ENCODE measurements around the gene KCNJ10.

KCNJ10 gene

GRCh38 chr1:160097151-160097910, 27.4 kb upstream of the KCNJ10 start:
- Histone ChIP-seq H3K36me3 (ENCODE audit: control insufficient read depth, insufficient read depth, low read length) (peaks cover 9% of the 10 kb centered on the region), H3K9ac (ENCODE audit: low read length) (peak overlapping the region; percentile 83), H3K27me3 (ENCODE audit: control insufficient read depth, insufficient read depth, low read length) (no peaks in the 10 kb centered on the region), H3K4me1 (ENCODE audit: control insufficient read depth, insufficient read depth, low read length) (peaks cover 24% of the 10 kb centered on the region), H3K27ac (ENCODE audit: low read depth, low read length) (no peak overlapping the region), H3K4me3 (ENCODE audit: low read length) (peak overlapping the region; percentile 79)

GRCh38 chr1:160096274-160097116, 26.5 kb upstream of the KCNJ10 start:
- H3K27me3 ChIP-seq (ENCODE audit: control insufficient read depth, insufficient read depth, low read length), result no peaks in the 10 kb centered on the region
- no peak overlapping the region for H3K9ac ChIP-seq (ENCODE audit: low read length)
- peak overlapping the region; percentile 79 for H3K4me3 ChIP-seq (ENCODE audit: low read length)
- H3K4me1 ChIP-seq (ENCODE audit: control insufficient read depth, insufficient read depth, low read length), result peaks cover 16% of the 10 kb centered on the region
- H3K36me3 ChIP-seq (ENCODE audit: control insufficient read depth, insufficient read depth, low read length), result peaks cover 14% of the 10 kb centered on the region
- no peak overlapping the region for H3K27ac ChIP-seq (ENCODE audit: low read depth, low read length)

DNA sequence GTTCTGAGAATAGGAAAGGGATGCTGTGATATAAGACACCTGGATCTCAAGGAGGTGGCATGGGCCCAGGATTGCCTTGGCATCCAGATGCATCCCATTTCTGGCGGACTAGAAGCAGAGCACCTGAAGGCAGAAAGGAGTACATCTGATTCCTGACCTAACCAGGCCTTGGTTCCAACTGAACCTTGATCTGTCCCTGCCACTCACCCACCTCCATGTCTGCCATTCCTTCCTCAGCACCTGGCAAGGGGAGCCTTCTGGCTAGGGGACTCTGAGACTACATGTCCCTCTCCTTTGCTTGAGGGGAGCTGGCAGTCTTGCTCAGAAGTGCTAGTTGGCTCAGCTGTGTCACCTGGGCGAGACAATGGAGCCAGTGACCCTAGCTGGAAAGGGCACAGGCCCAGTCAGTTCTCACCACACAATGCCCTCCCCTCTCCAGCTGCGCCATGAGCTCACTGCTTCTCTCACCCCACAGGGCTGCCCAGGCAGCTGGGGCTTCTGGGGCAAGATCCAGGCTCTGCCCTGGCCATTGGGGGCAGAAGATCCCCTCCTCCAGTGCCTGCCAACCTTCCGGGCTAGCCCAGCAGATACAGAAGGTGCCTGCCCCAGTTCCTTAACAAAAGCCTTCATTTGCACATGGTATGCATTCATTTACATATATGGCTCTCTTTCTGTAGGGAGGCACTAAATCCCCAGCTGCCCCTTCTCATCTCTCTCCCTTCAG, 25.6 kb upstream of the KCNJ10 start:
- Histone ChIP-seq H3K27me3 (ENCODE audit: control insufficient read depth, insufficient read depth, low read length) (no peaks in the 10 kb centered on the region), H3K4me1 (ENCODE audit: control insufficient read depth, insufficient read depth, low read length) (peaks cover 11% of the 10 kb centered on the region), H3K36me3 (ENCODE audit: control insufficient read depth, insufficient read depth, low read length) (peaks cover 14% of the 10 kb centered on the region), H3K4me3 (ENCODE audit: low read length) (no peak overlapping the region), H3K9ac (ENCODE audit: low read length) (no peak overlapping the region), H3K27ac (ENCODE audit: low read depth, low read length) (no peak overlapping the region)

- no peak overlapping the region for H3K27ac ChIP-seq (ENCODE audit: low read depth, low read length)
- H3K27me3 ChIP-seq (ENCODE audit: control insufficient read depth, insufficient read depth, low read length), result no peaks in the 10 kb centered on the region
- H3K9ac ChIP-seq (ENCODE audit: low read length), result no peak overlapping the region
- H3K4me1 ChIP-seq (ENCODE audit: control insufficient read depth, insufficient read depth, low read length), result peaks cover 11% of the 10 kb centered on the region
- H3K4me3 ChIP-seq (ENCODE audit: low read length), result no peak overlapping the region
- peaks cover 19% of the 10 kb centered on the region for H3K36me3 ChIP-seq (ENCODE audit: control insufficient read depth, insufficient read depth, low read length)
These were observed 24.8 kb upstream of the KCNJ10 start for GRCh38 chr1:160094806-160095205.

GRCh38 chr1:160094291-160094625, 24.3 kb upstream of the KCNJ10 start:
- Histone ChIP-seq H3K4me1 (ENCODE audit: control insufficient read depth, insufficient read depth, low read length) (peaks cover 7% of the 10 kb centered on the region), H3K4me3 (ENCODE audit: low read length) (no peak overlapping the region), H3K27me3 (ENCODE audit: control insufficient read depth, insufficient read depth, low read length) (no peaks in the 10 kb centered on the region), H3K27ac (ENCODE audit: low read depth, low read length) (no peak overlapping the region), H3K9ac (ENCODE audit: low read length) (no peak overlapping the region), H3K36me3 (ENCODE audit: control insufficient read depth, insufficient read depth, low read length) (peaks cover 23% of the 10 kb centered on the region)

DNA sequence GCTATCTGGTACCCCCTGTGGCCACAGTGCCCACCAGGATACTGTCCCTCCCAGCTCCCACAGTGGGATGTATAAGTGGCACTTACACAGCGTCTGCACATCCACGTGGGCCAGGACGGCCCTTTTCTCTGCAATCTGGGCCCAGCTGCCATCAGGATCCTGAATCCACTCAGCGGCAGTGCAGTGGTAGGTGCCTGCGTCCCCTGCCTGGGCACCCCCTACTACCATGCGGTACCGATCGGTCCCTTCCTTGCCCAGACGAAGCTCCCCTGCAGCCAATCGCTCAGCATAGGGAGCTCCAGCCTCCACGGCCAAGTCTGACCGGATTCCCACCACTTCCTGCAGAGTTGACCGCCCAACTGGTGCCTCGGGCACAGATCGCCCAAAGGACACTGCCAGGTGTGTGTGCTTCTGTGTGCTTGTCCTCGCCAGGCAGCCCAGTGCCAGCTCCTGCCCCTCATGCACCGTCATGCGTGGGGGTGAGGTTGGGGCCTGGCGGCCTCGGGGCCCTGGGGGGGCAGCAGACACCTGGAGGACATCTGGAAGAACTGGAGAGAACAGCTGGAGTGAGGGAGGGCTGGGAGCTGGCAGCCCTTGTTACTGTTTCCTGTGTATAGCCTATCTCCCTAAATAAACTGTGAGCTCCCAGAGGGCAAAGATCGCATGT, 23.8 kb upstream of the KCNJ10 start:
- H3K27ac ChIP-seq (ENCODE audit: low read depth, low read length), result no peak overlapping the region
- no peak overlapping the region for H3K4me3 ChIP-seq (ENCODE audit: low read length)
- no peak overlapping the region for H3K9ac ChIP-seq (ENCODE audit: low read length)
- no peaks in the 10 kb centered on the region for H3K27me3 ChIP-seq (ENCODE audit: control insufficient read depth, insufficient read depth, low read length)
- peaks cover 5% of the 10 kb centered on the region for H3K4me1 ChIP-seq (ENCODE audit: control insufficient read depth, insufficient read depth, low read length)
- peaks cover 23% of the 10 kb centered on the region for H3K36me3 ChIP-seq (ENCODE audit: control insufficient read depth, insufficient read depth, low read length)

- Histone ChIP-seq H3K4me3 (ENCODE audit: low read length) (no peak overlapping the region), H3K4me1 (ENCODE audit: control insufficient read depth, insufficient read depth, low read length) (peaks cover 5% of the 10 kb centered on the region), H3K27me3 (ENCODE audit: control insufficient read depth, insufficient read depth, low read length) (no peaks in the 10 kb centered on the region), H3K36me3 (ENCODE audit: control insufficient read depth, insufficient read depth, low read length) (peaks cover 23% of the 10 kb centered on the region), H3K9ac (ENCODE audit: low read length) (no peak overlapping the region), H3K27ac (ENCODE audit: low read depth, low read length) (no peak overlapping the region)
These were observed 23.1 kb upstream of the KCNJ10 start for GRCh38 chr1:160093069-160093395.

DNA sequence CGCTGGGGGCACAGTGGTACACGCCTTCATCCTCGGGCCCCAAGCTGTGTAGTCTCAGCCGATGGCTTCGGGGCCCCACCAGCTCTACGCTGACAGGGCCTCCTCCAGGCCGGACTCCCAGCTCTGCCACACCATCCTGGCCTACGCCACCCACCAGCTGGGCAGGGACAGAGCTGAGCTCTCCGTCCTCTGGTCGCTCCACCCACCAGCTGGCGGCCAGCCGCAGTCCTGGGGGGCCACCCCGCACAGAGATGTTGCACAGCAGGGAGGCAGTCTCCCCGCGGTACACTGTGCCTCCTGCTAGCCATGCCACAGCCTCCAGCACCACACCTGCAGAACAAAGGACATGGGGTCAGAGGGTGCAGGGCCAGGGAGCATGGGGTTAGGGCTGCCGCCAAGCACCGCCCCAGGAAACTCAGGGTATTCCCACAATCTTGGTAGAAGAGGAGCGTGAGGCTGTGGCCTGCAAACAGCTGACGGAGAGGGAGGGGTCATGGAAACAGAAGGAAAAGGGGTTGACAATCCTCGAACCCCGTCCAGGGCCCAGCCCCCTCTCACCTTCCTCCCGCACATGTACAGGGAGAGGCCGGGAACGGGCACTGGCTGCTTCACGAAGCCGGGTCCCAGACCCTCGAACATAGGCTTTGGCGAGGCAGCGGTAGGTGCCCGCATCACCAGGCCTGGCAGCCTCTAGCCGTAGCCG, 22.6 kb upstream of the KCNJ10 start:
- H3K9ac ChIP-seq (ENCODE audit: low read length), result no peak overlapping the region
- no peak overlapping the region for H3K4me3 ChIP-seq (ENCODE audit: low read length)
- H3K27ac ChIP-seq (ENCODE audit: low read depth, low read length), result no peak overlapping the region
- H3K4me1 ChIP-seq (ENCODE audit: control insufficient read depth, insufficient read depth, low read length), result peaks cover 3% of the 10 kb centered on the region
- peaks cover 23% of the 10 kb centered on the region for H3K36me3 ChIP-seq (ENCODE audit: control insufficient read depth, insufficient read depth, low read length)
- H3K27me3 ChIP-seq (ENCODE audit: control insufficient read depth, insufficient read depth, low read length), result no peaks in the 10 kb centered on the region

- Histone ChIP-seq H3K27ac (ENCODE audit: low read depth, low read length) (no peak overlapping the region), H3K4me3 (ENCODE audit: low read length) (no peak overlapping the region), H3K4me1 (ENCODE audit: control insufficient read depth, insufficient read depth, low read length) (no peaks in the 10 kb centered on the region), H3K9ac (ENCODE audit: low read length) (no peak overlapping the region), H3K36me3 (ENCODE audit: control insufficient read depth, insufficient read depth, low read length) (peaks cover 23% of the 10 kb centered on the region), H3K27me3 (ENCODE audit: control insufficient read depth, insufficient read depth, low read length) (no peaks in the 10 kb centered on the region)
These were observed 21.8 kb upstream of the KCNJ10 start for GRCh38 chr1:160091666-160092223.

DNA sequence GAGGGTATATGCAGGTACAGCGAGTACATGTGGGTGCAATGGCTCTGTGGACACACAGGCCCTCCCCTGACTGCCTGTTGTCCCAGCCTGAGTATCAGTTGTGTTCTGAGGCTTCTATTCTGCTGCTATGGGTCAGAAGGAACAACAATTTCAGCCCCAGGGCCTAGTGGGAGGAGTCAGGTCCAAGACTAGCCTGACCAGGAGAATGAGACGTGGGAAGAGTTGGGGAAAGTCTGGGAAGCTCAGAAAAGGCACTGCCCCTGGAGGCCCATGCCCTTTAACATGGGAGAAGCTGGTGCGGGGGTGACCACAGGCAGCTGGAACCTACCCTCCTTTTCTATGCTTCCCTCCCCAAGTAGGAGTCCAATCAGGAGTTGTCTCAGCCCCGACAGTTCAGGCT, 20.8 kb upstream of the KCNJ10 start:
- no peak overlapping the region for H3K4me3 ChIP-seq (ENCODE audit: low read length)
- peaks cover 23% of the 10 kb centered on the region for H3K36me3 ChIP-seq (ENCODE audit: control insufficient read depth, insufficient read depth, low read length)
- no peak overlapping the region for H3K27ac ChIP-seq (ENCODE audit: low read depth, low read length)
- no peaks in the 10 kb centered on the region for H3K27me3 ChIP-seq (ENCODE audit: control insufficient read depth, insufficient read depth, low read length)
- no peaks in the 10 kb centered on the region for H3K4me1 ChIP-seq (ENCODE audit: control insufficient read depth, insufficient read depth, low read length)
- H3K9ac ChIP-seq (ENCODE audit: low read length), result no peak overlapping the region

- Histone ChIP-seq H3K4me3 (ENCODE audit: low read length) (no peak overlapping the region), H3K27ac (ENCODE audit: low read depth, low read length) (no peak overlapping the region), H3K36me3 (ENCODE audit: control insufficient read depth, insufficient read depth, low read length) (peaks cover 23% of the 10 kb centered on the region), H3K27me3 (ENCODE audit: control insufficient read depth, insufficient read depth, low read length) (no peaks in the 10 kb centered on the region), H3K4me1 (ENCODE audit: control insufficient read depth, insufficient read depth, low read length) (no peaks in the 10 kb centered on the region), H3K9ac (ENCODE audit: low read length) (no peak overlapping the region)
These were observed 19.9 kb upstream of the KCNJ10 start for GRCh38 chr1:160089883-160090282.

Measured in rectal smooth muscle tissue (tissue), 1 donor.